Activated CD4-positive, CD25-positive, alpha-beta regulatory T cell (primary cell): ENCODE results near the gene EEFSEC.

ENCODE experiments used
- DNase-seq, 4 experiments: peaks; one replicate each; lab custom pipeline; 2025; lab: John Stamatoyannopoulos, UW

The EEFSEC gene

DNA sequence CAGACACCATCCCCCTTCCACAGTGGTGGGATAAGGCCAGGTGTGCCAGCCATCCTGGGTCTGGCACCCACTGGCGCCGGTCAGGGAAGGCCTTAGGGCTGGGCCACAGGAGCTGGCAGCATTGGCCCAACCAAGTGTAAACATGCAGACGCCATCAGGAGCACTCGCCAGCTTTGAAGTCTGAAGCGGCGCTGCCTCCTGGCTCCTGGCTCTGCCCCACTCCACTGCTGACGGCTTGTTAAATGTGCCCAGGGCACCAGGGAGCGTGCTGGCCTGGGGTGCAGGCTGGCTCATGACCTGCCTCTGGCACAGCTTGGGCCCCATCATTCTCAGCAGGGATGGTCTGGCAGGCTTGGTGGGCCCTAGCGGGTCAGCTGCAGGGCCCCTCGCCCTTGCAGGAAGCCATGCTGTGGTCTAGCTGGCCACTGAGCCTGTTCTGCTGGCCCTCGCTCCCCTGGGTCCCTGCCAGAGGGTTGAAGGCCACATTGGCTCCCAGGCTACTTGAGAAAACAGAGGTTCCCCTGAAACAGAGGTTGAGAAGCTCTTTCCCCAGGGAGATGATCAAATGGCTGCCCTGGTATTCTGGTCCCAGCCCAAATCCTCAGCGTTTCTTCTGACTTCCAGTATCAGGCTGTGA lies 196.8 kb downstream of the EEFSEC start:
- DNase-seq = no peak

GRCh38 chr3:128351546-128351945 lies 198.3 kb downstream of the EEFSEC start:
- DNase-seq = no peak

GRCh38 chr3:128352326-128352725 lies 199.0 kb downstream of the EEFSEC start:
- DNase-seq = no peak

- DNase-seq = no peak
These were observed 200.2 kb downstream of the EEFSEC start for GRCh38 chr3:128353361-128353965.

DNA sequence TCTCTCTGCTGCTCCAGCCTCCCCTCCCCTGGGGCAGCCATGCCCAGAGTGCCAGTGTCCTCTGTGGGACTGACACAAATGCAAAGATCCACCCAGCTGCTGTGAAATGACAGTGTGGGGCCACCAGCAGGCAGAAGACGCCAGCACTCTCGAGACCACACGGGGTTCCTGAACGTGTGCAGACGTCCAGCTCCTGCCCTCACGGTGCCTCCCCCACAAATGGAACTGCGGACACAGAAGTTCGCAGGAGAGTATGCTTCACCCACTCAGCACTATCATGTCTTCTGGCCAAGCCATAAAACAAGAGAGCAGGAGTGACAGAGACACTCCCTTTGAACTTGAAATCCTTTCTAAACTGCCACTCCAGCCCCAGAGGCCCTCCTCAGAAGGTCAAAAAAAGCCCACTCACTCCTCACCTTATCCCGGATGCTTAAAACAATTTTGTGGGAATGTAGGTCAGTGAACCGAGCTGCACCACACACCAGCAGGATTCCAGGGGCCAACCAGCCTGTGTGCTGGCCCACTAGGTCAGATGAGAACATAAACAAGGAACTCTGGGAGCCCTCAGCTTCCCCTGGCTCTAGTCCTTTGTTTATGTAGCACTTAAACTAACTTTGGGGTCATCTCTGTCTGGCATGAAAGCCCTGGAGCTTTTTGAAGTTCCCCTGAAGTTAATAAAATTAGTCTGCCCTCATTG lies 200.9 kb downstream of the EEFSEC start:
- DNase-seq = no peak

GRCh38 chr3:128354788-128355542 lies 201.7 kb downstream of the EEFSEC start:
- no peak for DNase-seq

- no peak for DNase-seq
These were observed 202.2 kb downstream of the EEFSEC start for GRCh38 chr3:128355543-128355919.

- no peak for DNase-seq
These were observed 203.5 kb downstream of the EEFSEC start for GRCh38 chr3:128356822-128357221.

DNA sequence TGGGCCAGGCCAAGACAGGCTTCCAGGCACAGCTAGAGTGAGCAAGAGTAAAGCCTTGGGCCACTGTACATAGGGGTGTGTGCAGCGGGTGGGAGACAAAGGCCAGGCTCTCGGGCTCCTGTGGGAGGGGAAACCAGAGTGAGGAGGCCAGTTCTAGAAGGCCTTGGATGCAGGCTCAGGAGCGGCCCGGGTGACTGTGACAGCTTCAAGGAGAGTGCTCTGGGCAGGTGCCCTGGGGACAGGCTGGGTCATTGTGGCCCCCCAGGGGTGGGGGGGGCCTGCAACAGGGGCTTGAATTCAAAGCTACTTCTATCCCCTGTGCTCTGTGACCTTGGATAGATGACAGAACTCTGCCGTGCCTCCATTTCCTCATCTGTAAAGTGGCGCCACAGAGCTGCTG lies 204.3 kb downstream of the EEFSEC start:
- no peak for DNase-seq

DNA sequence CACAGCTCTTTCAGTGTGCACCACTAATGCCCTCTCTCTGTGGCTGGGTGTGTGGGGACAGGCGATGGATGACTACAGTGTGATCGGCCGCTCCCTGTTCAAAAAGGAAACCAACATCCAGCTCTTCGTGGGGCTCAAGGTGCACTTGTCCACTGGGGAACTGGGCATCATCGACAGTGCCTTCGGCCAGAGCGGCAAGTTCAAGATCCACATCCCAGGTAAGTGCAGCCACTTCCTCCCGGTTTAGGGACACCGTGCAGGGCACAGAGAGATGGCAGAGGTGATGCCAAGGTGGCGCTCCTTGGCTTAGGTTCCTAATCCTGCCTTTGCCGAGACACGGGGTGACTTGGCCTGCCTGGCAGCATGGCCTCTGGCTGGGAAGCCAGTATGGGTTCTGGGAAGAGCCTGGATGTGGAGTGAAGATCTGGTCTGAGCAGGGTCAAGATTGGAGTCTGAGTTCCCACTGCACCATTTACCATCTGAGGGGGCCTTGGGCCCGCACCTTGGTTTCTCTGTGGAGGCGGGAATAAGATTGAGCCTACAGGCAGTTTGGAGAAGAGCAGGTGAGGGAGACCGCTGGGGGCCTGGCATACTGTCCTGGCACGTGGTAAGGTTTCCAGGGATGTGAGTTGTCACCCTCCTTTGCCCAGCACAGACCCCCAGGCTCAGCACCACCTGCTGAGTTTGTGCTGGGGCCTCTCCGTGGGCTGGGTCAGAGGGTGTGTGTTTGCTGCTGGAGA lies 205.0 kb downstream of the EEFSEC start:
- DNase-seq = no peak

DNA sequence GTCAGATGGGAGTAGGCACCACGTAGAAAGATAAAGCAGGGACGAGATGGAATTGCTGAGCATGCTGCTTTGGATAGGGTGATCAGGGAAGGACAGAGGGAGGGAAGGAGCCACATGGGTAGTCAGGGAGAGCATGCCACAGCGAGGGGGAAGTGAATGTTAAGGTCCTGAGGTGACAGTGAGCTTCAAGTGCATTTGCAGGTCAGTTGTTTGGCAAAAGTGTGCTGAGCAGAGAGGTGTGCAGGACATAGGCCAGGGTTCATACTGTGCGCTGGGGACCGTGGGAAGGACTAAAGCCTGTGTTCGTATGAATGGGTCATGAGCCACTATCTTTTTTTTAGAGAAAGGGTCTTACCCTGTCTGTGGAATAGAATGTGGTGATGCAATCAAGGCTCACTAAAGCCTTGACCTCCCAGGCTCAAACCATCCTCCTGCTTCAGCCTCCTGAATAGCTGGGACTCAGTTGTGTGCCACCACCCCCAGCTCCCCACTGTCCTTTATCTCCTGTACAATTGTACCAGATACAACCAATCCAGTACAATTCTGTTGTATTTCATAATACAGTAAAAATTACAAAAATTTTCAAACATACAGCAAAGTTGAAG lies 205.9 kb downstream of the EEFSEC start:
- no peak for DNase-seq

DNA sequence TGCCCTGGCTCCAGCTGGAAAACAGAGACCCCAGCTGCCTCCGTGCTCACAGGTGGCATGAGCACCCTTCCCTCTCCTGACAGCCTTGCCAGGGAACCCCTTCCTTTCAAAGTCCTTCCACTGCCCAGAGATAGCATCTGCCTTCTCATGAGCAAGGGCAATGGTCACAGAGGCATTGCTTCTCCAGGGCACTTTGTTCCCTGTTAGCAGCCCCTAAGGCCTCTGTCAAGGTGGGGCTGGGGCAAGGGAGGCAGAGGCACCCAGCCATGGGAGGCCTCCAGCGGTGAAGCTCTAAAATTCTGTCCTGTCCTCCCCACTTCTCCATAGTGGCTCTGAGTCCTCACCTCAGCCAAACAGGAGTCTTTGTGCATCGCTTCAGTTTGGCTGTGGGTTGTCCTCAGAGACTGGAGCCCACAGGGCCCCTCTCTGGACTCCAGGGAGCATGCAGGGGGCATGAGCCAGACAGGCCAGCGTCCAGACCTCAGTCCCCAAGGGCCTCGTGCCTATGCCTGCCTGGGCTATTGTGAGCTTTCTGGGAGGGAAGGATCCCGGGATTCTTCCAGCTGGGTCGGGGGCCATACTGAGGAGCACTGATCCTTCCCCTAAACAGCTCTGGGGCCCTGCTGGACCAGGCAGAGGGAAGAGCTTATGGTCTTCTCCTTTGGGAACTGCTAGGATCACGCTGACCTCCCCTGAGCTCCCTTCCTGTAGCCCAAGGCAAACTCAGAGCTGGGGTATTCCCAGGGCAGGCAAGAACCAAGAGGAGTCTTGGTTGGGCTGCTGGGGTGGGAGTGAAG lies 206.8 kb downstream of the EEFSEC start:
- no peak for DNase-seq

DNA sequence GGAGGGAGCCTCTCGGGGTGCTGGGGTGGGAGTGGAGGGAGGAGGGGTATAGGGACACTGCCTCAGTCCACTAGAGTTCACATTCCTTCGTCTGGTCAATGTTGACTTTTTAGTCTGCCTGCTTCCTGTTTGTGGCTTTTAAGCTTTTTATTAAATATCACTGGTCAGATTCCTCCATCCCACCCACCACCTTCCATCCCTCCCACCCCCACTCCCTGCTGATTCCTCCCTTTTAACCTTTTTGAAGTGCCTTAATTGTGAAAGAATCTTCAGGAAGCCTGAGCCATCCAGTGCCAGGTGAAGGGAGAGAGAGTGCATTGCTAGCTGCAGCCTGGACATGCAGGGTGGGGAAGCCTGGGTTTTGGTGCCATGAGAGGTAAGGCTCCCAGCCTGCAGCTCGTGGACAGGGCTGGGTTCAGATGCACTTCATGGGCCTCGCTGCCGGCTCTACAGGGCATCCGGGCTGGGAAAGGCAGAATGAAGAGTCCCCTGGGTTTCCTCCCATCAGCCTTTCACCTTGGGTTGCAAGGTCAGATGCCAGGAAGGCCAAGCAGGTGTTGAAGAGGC lies 207.5 kb downstream of the EEFSEC start:
- DNase-seq = no peak

- no peak for DNase-seq
These were observed 209.0 kb downstream of the EEFSEC start for GRCh38 chr3:128362026-128362965.

DNA sequence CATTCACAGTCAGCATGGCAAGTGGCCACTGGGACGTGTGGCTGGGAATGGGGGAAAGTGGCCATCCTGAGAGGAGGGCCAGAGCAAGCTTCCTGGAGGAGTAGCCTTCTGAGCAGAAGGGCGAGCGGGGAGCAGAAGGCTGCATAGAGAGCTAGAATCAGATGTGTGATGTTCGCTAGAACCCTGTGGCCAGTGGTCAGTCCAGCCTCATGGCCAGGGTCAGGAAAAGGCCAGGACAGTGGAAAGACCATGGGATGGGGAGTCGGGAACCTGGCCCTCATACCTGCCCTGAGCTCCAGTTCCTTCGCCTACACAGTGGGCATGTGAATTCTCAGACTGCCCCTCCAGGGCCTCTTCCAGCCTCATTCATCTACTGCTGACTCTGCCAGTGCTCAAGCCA lies 211.0 kb downstream of the EEFSEC start:
- no peak for DNase-seq

DNA sequence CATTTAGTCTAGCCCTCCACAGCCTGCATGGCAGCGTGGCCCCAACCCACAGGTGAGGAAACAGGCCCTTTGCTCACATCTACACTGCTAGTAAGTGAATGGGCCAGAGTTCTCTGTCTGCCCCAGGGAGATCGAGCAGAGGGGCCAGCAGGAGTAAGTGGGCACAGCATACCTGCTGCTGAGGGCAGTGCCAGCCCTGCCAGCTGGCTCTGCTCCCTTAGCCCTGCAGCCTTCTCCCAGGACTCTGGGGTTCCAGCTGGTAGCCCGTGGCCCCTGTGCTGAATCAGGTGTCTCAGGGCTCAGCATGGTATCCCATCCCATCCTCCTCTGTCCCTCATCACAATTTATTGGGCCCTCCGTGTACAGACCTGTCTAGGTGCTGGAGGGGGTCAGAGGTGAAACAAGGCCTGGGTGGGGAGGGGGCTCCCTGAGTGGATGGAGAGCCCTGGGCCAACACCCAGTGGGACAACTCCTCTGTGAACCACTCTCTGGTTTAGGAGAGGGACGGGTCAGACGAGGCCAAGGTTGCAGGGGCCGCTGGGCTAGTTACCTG lies 211.6 kb downstream of the EEFSEC start:
- DNase-seq = no peak

DNA sequence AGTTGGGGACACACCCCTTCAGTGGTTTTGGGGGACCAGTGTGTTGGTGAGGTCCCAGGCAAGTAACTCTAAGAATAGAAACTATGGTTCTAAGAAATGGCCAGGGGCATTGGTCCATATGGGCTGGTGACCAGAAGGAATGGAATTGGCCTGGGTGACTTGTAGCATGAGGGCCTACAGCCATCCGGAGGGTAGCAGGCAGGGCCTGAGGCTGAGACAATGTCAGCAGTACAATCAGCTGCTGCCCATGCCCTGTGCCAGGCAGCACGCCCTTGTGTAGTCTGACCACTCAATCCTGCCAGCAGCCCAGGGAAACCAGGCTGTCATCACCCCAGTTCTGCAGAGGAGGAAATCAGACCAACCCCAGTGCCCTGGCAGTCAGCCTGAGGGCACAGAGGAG lies 212.9 kb downstream of the EEFSEC start:
- DNase-seq = no peak

DNA sequence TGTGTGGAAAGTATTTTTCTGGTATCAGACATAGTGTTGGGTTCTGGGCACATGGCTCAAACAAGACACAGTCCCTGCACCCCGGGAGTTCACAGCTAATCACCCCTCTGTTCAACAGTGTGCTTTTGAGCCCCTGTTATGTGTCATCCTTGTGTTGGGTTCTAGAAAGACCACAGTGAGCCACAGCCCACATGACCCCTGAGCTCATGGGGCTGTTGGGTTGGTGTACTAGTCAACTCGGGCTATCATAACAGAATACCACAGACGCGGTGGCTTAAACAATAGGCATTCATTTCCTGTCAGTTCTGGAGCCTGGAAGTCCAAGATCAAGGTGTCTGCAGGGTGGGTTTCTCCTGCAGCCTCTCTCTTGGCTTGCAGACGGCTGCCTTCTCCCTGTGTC lies 213.4 kb downstream of the EEFSEC start:
- no peak for DNase-seq

DNA sequence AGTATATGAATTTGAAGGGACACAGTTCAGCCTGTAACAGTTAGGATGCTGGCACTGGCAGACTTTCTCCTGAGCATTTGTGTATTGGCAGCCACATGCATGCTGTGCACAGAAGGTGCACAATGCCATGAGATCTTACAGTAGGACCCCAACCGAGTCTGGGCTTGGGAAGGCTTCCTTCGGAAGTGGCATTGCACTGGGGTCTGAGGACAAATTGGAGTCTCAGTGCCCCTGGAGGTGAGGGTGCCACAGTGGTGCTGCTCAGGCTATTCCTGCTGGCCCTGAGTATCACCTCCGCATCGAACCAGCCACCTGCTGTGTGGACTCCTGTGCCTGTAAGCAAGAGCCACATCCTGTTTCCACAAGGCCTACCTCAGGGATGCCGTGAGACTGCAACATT lies 213.9 kb downstream of the EEFSEC start:
- DNase-seq = no peak
